ENCODE results near the gene NADSYN1.

NADSYN1 gene

DNA sequence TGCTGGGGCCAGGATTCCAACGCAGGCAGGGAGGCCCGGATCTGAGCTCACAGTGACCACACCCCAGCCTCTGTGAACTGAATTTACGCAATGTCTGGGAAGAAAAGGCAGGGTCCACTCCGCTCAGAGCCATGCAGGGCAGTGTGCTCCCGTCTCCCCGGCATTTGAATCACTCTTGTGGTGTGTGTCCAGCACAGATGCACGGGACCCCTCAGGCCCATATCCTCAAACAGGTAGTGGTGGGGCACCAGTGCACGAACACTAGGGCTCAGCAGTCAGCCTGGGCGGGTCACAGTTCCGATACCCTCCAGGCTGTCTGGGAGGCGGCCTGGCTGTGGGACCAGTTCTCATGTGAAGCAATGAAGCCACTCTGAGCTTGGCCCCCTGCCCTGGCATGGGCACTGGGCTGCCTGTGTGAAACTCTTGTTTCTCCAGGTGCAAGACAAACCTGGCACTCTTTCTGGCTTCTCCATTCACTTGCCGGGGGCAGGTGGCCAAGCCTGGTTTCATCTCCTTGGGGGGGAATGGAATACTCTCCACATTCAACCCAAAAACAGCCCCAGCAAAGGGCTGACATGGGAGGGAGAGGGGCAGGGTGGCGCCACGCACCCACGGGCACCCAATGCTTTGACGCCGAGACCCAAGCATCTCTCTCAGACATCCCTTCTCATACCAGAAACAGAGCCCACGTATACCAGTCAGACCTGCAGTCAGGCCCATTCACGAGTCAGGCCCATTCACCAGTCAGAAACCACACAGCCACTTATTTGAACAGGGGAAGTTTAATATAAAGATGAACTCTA, 19.2 kb upstream of the NADSYN1 start:
- no peak for DNase-seq (ENCODE audit: low read depth in 2 of 2)

DNA sequence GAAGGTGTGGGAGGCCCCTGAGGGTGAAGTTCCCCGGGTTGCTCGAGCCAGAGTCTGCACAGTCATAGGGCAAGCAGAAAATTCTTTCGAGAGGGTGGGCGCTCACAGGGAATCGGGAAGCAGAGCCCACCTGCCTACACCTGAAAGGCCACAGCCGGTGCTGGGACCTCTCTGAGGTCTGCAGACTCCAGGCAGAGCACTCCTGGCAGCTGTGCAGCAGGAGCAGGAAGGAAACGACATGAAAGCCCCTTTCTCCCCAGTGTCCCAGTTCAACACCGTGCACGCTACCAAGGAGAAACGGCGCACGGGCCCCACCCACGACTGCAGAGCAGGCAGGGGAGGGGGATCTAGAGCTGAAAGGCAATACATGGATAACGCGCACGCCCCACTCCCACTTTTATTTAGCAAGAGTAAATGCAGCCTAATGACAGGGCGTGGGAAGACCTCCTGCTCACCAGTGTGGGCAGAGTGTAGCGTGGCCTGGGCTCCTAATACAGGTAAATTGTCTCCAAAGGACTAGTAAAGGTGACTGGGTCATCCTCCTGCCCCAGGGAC, 18.4 kb upstream of the NADSYN1 start:
- DNase-seq (ENCODE audit: low read depth in 2 of 2) = no peak

DNA sequence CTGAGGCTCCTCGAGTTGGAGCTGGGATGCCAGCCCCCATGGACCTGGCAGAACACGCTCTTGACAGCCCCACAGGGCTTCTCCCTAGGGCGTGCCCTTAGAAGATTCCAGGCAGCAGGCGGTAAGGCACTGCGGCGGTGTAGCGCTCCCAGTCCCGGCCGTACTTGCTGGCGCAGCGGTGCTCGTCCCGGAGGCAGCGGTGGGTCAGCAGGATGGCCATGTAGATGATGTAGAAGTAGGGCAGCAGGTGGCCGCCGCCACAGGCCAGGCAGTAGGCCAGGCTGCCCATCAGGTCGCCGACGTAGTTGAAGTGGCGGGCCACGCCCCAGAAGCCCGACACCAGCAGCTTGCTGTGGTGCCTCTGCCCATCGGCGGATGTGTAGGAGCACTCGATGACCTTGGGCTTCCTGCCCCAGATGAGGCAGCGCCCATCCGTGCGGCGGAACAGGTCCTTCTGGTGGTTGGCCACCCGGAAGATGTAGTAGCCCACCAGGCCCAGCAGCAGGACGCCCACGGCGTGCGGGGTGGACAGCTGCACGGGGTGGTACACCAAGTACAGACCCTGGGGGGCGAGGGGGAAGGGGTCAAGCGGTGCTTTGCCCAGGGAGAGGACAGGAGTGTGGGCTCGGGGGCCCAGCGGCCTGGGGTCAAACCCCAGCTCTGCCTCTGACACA, 17.6 kb upstream of the NADSYN1 start:
- no peak for DNase-seq (ENCODE audit: low read depth in 2 of 2)

DNA sequence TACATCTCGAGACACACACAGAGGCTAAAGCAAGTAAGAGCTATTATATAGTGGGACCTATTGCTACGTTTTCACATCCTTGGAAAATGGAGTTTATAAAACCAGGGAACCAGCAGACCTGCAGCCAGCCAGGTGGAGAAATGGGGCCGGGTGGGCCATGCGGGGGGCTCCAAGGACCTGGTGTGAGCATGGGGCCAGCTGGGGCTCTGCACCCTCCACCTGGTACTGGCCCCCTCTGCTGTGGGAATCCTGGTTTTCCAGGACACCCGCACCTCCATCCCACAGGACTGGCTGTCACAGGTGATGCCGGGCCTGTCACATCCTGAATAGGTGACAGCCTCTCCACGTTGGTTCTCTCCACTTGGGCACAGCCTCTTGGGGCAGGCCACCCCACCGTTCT, 16.1 kb upstream of the NADSYN1 start:
- DNase-seq (ENCODE audit: low read depth in 2 of 2) = no peak

DNA sequence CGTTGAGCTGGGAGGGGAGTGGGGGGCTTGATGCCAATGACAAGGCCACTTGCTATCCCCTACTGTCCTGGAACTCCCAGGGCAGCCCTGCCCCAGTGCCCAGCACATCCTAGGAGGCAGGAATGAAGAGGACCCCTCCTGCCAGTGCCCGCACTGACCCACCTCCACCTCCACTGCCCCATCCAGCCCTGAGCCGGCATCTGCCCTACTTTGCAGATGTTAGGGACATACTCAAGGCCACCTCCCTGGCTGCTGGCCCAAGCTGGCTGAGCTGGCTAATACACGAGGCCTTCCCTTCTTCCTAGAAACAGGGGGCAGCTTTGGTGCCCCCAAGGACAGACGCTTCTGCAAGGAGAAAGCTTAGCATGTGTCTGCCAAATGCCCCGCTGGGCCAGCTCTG, 15.6 kb upstream of the NADSYN1 start:
- DNase-seq (ENCODE audit: low read depth in 2 of 2) = no peak

DNA sequence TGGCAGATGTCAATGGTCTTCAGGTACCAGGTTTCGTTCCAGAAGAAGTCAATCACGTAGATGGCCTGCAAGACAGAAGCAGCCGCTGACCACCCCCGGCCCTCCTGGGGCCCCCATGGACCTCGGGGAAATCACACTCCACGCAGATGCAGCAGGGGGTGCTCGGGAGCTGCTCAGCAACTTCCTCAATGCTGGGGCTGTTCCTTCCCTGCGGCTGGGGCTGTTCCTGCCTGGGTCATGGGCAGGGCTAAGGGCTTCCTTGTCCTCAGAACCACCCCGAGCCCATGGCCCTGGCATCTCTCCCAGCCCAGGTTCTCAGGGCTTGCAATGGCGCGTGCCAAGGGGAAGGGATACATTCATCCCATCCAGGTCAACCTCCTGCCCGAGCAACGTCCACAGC, 15.1 kb upstream of the NADSYN1 start:
- no peak for DNase-seq (ENCODE audit: low read depth in 2 of 2)

DNA sequence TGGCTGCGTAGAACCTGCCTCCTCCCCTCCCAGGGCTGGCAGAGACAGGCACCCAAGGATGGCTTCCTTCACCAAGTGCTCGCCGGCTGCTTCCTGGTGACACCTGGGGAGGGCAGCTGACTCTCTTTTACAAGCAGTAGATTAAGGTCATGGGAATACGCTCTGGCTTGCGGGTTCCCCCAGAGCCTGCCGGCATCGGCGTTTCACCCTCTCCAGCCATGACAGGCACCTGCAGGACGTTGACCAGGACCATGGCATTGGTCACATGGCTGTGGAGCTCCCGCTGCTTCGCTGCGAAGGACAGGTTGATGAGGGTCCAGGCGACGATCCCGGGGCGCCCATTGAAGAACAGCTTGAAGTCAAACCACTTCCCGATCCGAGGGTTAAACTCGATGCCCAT, 14.4 kb upstream of the NADSYN1 start:
- no peak for DNase-seq (ENCODE audit: low read depth in 2 of 2)

DNA sequence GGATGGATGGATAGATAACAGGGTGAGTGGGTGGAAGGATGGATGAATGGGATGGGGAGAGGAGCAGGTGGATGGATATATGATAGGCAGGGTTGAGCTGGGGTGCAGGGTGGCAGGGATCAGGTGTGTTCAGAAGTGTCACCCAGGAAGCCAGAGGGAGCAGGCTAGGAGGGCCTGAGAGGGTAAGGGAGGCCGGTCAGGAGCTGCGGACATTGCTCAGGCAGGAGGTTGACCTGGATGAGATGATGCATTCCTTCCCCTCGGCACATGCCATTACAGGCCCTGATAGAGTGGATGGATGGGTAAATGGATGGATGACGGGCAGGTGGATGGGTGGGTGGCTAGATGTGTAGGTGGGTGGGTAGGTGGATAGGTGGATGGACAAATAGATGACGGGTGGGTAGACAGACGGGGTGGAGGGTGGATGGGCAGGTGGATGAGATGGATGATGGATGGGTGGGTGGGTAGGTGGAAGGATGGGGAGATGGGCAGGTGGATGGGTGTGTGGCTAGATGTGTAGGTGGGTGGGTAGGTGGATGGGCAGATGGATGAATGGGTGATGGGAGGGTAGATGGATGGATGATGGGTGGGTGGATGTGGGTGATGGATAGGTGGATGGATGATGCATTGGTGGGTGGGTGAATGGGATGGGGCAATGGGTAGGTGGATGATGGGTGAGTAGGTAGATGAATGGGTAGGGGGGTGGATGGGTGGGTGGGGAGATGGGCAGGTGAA, 12.8 kb upstream of the NADSYN1 start:
- no peak for DNase-seq (ENCODE audit: low read depth in 2 of 2)

DNA sequence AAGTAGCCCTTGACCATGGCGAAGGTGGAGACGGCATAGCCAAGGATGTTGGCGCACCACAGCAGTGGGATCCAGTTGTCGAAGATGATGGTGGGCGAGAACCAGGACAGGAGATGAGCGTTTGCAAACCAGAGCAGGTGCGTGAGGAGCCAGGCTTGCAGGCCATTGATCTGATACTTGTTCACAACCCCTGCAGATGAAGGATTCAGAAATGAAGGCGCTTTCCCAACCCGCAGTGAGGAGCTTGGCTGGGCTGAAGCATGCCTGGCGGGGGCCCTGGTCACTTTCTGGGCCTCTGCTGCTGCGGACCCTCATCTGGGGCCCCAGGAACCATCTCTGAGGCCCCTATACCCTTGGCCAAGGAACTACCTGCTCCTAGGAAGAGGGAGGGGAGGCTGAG, 11.8 kb upstream of the NADSYN1 start:
- DNase-seq (ENCODE audit: low read depth in 2 of 2) = no peak

DNA sequence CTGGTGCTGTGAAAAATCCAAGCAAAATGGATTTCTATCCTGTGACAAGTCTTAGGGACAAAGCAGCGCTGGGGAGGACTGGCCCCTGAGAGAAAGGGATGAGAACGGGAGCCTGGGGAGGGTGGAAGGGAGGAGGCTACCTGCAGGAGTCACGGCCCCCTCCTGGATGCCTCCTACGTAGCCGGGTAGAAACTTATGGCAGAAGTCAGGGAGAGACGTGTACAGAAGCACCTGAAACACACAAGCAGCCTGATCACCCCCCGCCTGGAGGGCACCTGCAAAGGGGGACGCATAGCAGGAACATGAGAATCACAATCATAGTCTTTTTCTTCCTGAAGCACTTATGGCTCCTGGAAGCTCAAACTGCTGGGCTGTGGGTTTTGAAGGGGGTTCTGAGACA, 10.9 kb upstream of the NADSYN1 start:
- no peak for DNase-seq (ENCODE audit: low read depth in 2 of 2)

DNA sequence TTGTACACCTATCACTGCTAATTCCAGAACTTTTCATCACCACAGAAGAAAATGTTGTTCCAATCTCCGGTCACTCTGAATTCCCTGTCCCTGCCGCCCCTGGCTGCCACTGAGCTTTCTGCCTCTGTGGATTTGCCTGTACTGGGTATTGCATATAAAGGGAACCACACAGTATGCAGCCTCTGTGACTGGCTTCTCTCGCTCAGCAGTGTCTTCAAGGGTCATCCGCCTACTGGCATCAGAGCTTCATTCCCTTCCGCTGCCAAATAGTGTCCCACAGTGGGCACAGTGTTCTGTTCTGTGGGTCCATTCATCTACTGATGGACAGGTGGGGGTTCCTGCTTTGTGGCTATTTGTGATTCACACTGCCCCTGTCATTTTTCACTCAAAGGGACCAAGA, 10.1 kb upstream of the NADSYN1 start:
- no peak for DNase-seq (ENCODE audit: low read depth in 2 of 2)

DNA sequence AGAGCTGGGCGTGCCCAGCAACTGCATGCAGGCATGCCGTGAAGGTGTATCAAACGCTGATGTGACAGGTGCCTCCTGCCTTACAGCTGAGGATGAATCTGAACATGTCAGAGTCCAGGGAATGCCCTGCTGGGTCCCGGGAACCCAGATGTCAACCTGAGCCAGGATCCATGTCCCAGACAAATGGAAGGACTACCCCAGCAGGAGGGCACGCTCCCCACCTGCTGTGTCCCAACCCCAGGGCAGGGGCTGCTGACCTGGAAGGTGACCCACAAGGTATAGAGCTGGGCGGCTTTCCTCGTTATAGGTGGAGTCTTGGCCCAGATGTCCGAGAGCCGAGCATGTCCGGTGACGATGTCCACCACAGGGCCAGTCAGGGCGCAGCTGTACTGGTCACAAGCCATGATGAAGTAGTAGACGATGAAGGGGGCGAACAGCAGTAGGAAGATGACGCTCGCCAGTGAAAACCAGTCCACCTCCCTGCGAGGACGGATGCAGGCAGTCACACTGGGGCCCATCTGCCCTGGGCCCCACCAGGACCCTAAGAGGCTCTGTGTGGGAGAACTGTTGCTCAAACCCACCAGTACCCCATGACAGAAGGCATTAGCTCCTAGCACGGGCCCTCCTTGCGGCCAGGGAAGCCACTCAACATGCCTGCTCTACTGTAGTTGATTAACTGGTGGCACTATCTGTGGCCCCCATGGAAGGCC, 9.1 kb upstream of the NADSYN1 start:
- DNase-seq (ENCODE audit: low read depth in 2 of 2) = no peak

DNA sequence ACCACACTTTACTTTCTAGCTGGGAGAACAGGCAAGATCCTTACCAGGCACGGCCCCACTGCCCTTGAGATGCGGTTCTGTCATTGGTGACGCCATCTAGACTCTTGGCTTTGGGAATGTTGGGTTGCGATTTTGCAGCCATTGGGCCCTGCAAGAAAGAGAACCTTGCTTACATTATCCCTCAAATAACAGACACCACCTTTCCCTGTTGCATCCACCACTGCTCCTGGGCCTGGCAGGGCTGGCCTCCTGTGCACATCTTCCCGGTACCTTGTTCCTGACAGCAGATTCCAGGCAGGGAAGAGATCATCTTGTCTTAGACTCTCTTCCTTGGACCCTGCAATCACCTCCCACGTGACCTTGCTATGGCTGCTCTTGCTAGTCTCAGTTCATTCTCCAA, 8.2 kb upstream of the NADSYN1 start:
- DNase-seq (ENCODE audit: low read depth in 2 of 2) = no peak

DNA sequence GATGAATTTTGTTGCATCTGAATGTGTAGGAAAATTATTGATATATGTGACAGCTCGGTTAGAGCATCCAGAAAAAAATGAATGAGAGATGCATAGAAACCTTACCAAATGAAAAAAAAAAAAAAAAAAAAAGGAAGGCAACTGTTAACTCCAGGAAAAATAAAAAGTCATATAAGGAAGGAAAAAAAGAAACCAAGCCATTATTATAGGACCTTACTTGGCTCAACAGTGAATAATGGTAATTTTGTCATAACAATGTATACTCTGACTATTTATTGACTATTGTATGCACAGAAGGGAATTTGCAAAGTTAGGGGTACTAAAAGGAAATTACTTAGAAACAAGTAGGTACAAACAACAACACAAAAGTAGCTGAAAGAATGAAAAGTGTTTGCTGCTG, 6.9 kb upstream of the NADSYN1 start:
- no peak for DNase-seq (ENCODE audit: low read depth in 2 of 2)

DNA sequence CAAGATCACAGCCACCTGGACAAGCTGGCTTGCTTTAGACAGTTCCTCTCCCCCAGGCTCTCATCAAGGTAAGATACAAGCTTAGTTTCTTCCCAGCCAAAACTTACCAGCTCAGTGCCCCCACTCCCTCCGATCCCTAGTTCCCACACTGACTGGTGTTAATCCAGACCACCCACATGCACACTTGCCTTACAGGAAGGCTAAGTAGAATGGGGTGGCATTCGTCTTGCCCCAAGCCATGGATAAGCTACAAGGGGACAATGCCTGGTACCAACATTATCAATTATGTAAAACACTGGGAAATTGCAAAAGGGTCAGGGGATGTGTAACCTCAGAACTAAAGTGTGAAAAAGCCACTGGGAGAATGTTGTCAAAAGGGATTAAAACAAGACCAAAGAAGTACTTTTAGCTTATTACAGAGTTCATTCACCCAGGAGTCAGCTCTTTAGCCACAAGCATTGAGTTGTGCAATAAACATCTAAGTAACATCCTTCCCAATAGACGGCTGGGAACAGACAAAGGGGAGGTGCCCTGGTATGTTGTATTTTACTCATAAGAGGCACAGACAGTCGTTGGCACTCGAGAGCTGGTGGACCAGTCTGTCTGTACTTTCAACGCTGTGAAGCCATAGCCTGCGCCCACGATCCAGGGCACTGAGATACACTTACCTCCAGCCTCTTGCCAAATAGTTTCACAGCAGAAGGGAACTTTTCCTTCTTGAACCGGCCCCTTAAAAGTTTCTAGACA, 5.9 kb upstream of the NADSYN1 start:
- DNase-seq (ENCODE audit: low read depth in 2 of 2) = no peak

DNA sequence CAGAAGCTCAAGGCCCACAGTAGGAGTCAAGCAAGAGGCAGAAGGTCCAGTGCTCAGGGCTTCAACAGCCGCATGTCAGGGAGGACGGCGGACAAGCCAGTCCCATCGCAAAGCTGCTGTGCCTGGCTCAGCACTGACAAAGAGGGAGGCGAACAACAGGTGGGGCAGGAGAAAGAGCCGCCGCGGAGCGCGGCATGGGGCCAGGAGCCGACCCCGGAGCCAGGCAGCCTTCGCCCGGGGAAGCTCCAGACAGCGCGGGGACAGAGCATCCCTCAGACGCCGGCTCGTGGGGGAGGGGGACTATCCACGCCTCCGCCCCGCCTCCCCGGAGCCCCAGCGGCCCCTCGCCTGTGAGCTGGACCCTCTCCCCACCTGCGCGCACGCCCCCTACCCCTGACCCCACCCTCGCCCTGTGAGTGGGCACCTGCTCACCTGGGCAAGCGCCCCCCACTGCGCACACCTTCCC, 5.2 kb upstream of the NADSYN1 start:
- DNase-seq (ENCODE audit: low read depth in 2 of 2) = peak in 1 of 2 donors; percentile 27

DNA sequence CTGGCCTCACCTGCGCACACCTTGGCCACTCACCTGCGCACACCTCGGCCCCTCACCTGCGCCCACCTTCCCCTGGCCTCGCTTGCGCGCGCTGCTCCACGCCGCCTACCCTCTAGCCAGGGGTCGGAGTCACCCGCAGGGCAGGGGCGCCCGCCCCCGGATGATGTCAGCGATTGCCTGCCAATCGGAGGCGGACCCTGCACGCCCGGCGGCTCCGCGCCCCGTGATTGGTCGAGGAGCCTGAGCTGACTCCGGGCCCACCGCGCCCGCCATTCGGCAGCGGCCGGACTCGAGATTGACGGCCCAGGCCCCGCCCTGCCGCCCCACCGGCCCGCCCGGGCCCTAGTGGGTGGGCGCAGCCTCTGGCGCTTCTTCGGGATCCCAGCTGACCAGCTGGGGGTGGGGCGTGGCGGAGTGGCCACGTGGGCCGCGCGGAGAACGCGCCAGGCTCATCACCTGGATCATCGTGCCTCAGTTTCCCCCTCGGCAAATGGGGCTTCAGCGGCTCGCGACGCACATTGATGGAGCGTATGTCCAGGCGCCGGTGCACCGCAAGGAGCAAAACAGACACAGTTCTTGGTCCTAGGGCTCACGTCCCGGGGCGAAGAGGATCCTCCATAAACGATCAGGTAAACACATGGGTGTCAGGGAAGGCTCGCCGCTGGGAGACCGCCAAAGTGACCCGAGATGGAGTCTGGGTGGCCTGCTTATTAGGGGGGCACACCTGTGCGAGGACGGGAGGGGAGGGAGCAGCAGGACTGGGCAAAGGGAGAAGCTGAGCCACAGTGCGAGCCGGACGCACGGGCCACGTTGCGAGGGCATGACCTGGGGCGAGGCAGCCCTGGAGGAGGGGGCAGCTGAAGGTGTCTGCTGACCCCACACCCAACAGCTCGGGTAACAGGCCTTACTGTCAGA, 4.5 kb upstream of the NADSYN1 start, which contains the start of gene DHCR7:
DHCR7 (minus strand) TSS at position 137 of the 915 bp plus-strand sequence. CDS start 3,441 bp downstream, outside the sequence.
- peak; percentile 87 to 95 for DNase-seq (ENCODE audit: low read depth in 2 of 2)

DNA sequence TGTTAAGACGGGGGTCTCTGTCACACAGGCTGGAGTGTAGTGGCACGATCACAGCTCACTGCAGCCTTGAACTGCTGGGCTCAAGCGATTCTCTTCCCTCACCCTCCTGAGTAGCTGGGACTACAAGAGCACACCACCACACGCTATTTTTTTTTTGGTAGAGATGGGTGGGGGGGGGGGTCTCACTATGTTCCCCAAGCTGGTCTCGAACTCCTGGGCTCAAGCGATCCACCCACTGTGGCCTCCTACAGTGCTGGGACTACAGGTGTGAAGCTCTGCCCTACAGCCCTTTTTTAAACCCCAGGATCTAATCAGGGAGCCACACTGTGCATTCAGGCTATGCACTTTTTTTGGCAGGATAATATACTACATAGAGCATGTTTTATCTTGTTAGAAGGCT, 3.4 kb upstream of the NADSYN1 start:
- no peak for DNase-seq (ENCODE audit: low read depth in 2 of 2)

DNA sequence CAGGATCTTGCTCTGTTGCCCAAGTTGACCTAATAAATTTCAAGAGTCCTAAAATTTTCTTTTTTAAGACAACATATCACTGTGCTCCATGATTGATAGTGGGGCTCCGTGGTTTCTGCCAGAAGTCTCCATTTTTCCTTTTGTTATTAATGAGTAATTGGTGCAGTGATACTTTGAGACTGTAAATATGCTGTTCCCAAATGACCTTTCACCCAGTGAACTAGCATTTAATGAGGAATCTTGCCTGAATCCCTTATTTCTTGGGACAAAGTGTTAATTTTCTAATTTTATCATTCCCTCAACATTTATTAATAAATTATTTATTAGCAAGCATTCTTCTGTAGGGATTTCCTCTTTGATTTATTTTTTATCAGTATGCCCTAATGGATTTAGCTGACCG, 2.5 kb upstream of the NADSYN1 start:
- DNase-seq (ENCODE audit: low read depth in 2 of 2) = no peak

DNA sequence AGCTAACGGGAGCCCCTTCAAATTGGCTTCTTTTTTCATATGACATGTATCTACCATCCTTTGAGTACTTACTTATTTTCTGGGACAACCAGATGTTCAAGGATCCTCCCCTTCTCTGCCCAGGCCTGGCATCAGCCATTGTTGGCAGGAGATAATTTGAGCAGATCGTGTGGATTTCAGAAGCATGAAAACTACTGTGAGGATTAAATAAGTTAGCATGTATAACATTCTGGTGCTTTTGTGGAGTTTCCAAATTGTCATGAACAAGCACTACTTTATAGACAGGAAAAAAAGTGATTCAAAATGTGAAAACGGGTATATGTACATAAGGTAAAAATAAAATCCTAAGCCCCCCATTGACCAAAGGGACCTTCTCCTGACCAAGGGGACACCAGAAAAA, 2.1 kb upstream of the NADSYN1 start:
- DNase-seq (ENCODE audit: low read depth in 2 of 2) = no peak
